Left forelimb (tissue), 1 donor: ENCODE measurements around the gene IL4R.
"Not testable (repeated sequence)": the region's sequence is repeated elsewhere in the genome, so short reads cannot be mapped to it uniquely, and the experiment has no call there.

ENCODE experiments used
- DNase-seq: peaks from one replicate; pipeline ENCODE4 v3.0.0-alpha.2; 2018; ENCODE audit warnings: low spot score

Gene IL4R

DNA sequence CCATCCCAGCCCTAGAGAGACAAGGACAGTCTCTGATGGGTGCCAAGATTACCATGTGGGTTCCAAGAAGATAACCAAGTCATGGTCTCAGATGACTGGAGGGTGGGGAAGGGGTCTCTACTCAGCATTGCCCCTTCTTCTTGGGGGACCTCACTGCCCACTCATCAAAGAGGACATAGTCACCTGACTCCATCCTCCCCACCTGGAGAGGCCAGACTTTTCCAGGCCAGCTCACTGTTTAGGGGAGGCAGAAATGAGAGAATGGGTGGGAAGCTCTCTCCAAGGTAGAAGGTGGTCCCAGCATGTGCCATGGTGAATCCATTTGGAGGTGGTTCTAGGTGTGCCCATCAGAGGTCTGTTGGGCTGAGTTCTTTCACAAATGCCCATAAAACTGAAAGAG lies 67.5 kb downstream of the IL4R start:
- peak; percentile 61 for DNase-seq

DNA sequence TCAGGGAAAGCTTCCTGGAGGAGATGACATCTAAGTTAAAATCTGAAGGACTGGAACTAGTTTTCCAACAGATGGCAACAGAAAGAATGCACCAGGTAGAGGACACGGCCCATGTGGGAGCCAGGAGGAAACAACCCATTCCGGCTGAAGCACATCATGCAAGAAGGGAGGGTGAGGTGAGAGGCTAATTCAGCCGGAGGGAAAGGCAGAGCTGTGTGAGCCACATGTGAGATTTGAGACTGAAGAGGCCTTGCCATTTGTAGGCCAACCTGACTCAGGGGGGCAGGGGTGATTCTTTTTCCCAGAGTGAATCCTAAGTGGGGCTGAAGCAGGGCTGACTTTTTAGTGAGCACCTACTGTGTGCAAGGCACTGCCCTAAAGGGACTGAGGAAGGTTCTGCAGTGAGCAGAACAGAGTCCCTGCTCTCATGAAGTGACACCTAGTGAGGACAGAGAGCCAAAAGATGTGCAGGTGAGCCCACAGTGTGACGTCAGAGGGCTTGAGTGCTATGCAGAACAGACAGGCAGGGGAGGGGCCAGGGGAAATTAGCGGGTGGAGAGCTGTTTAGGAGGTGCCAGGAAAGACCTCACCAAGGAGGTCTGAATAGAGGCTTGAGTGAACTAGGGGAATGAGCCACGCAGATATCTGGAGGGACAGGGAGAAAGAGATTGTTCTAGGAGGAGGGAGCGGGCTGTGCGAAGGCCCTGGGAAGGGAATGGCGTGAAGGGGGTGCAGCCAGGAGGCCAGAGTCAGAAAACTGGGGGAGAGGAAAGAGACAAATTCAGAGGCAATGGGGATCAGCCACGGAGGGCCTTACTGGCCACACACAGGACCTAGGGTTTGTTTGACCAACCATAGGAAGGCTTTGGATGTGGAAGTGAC lies 68.4 kb downstream of the IL4R start:
- peak; percentile 40 for DNase-seq

DNA sequence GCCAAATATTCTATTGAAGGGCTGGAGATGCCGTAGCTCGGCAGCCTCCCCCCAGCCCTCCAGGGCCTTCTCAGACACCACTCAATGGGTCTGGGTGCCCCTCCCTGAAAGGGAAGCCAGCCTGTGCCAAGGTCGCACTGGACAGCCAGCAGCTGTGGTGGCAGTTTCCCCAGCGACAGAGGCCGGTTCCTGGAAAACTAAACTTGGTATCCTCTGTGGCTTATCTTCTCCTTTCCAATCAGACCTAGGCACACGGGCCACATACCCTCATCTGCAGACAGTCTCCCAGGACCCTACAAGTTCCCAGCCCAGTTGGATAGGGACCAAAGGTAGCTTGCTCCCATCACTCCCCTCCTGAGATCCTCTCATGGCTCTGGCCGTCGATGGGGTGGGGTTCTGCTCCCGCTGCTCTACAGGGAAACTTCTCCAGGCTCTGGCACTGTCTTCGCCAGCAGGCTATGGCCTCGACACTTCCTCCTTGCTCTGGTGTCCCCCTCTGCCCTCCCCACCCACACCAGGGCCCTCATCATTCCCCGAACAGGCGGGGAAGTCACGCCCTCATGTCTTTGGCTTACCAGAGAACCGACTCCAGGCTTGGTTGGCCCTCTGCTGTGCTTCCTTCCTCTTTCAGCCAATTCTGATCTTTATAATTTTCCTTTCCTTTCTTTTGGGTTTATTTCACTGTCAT lies 69.9 kb downstream of the IL4R start:
- DNase-seq, result peak; percentile 42

DNA sequence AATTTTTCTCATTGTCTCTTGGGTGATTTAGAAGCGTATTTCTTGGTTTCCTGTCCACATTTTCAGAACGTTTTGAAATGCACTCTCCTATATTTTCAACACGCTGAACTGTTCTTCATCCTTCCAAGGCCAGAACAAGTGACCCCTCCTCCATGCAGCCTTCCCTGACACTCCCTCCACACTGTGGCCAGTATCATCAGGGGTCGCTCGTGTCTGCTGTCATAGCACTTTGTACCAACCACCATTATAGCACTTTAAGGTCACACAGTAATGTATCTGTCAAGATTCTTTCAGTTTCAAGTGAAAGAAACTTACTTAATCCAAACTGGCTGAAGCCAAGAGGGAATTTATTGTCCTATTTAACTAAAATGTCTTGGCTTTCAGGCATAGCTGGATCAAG lies 70.7 kb downstream of the IL4R start:
- no peak for DNase-seq

DNA sequence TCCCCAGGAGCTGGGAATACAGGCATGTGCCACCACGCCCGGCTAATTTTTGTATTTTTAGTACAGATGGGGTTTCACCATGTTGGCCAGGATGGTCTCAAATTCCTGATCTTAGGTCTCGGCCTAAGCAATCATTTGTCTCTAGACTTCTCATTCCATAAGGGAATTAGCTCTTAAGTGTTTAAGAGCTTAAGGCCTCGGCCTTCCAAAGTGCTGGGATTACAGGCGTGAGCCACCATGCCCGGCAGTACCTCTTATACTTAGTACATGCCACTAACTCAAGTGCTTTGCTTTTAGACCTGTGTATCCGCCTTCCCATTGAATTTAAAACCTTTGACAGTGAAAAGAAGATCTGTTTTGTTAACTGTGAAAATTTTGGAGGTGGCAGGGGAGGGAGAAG lies 71.6 kb downstream of the IL4R start:
- DNase-seq, result peak; percentile 15

DNA sequence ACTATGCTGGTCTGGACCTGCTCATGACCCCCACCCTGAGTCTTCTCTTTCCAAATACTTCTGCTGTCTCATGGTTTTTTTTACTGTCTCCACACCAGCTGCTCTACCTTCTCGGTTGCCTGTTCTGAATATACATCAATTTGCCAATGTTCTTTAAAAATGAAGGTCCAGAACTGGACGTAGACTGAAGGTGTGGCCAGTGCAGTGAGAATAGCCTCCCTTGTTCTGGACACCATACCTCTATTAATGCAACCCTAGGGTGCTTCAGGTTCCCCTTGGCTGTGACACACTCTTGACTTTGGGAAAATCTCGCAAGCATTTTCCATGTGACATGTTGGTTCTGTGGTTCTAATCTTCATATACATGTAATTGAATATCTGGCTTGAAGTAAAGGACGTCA lies 72.9 kb downstream of the IL4R start:
- no peak for DNase-seq

DNA sequence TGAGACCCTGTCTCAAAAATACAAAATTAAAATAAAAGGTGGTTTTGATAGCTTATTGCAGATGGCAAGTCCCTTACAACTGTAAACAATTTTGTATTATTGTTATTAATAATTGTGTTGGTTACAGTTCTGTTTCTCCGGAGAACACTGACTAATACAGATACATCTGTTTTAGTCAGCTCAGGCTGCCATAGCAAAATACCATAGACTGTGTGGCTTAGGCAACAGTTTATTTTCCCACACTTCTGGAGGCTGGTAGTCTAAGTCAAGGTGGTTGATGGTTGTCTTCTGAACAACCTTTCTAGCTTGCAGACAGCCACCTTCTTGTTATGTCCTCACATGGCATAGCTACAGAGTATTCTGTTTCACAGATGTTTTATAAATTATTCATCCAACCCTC lies 74.0 kb downstream of the IL4R start:
- no peak for DNase-seq

DNA sequence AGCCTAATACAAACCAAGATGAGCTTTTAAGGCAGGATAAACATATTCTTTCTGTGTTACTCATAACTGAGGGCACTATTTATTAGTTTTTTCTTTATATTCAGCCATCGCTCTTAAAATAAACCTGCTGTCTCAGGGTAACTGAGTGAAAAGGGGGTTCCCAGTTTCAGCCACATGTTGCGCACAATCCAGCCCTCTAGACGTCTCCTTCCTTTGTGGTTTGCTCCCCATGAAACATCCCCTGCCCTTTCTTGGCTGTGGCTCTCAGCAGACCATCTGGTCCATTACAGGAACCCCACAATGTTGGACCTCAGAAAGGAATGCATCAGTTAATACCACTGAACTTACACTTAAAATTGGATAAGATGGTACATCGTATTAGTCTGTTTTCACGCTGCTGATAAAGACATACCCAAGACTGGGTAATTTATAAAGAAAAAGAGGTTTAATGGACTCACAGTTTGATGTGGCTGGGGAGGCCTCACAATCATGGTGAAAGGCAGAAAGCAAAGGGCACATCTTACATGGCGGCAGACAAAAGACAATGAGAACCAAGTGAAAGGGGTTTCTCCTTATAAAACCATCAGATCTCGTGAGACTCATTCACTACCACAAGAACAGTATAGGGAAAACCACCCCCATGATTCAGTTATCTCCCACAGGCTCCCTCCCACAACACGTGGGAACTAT lies 75.6 kb downstream of the IL4R start:
- no peak for DNase-seq

DNA sequence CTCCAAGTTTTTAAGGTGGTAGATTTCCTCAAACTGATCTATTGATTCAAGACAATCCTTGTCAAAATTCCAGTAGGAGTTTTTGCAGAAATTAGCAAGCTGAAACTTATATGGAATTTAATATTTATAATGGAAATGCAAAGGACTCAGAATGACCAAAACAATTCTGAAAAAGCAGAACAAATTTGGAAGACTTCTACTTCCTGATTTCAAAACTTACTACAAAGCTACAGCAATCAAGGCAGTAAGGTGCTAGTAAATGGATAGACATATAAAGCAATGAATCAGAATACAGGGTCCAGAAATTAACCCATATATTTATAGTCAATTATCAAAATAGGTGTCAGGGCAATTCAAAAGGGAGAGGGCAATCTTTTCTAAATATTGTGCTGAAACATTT lies 76.4 kb downstream of the IL4R start:
- no peak for DNase-seq

DNA sequence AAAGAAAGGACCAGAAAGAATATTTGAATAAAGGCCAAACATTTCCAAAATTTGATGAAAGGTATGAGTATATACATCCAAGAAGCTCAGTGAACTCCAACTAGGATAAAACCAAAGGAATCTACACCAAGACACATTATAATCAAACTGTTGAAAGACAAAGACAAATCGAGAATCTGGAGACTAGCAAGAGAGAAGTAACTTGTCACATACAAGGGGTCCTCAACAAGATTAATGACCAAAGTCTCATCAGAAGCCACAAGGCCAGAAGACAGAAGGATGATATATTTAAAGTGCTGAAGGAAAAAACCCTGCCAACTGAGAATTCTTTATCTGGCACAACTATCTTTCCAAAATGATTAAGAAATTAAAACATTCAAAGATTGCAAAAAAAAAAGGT lies 78.9 kb downstream of the IL4R start:
- no peak for DNase-seq

DNA sequence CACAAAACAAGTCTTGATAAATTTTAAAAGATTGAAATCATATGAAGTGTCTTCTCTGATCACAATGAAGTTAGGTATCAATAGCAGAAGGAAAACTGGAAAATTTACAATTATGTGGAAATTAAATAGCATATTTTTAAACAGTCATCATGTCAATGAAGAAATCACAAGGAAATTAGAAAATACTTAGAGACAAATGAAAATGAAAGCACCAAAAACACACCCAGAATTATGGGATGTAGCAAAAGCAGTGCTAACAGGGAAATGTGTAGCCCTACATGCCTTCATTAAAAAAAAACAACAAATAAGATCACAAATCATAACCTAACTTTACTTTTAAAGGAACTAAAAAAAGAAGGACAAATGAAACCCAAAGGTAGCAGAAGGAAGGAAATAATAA lies 80.7 kb downstream of the IL4R start:
- no peak for DNase-seq

DNA sequence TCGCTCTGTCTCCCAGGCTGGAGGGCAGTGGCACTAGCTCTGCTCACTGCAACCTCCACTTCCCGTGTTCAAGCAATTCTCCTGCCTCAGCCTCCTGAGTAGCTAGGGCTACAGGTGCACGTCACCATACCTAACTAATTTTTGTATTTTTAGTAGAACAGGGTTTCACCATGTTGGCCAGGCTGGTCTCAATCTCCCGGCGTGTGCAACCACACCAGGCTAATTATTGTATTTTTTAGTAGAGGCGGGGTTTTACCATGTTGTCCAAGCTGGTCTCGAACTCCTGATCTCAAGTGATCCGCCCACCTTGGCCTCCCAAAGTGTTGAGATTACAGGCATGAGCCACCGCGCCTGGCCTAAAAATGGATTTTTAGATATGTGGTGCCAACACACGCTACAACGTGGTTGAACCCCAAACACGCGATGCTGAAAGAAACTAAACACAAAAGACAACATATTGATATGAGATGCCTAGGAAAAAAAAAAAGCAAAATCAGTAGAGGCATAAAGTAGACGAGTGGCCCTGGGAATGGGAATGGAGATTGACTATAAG lies 84.6 kb downstream of the IL4R start:
- not testable (repeated sequence) for DNase-seq

DNA sequence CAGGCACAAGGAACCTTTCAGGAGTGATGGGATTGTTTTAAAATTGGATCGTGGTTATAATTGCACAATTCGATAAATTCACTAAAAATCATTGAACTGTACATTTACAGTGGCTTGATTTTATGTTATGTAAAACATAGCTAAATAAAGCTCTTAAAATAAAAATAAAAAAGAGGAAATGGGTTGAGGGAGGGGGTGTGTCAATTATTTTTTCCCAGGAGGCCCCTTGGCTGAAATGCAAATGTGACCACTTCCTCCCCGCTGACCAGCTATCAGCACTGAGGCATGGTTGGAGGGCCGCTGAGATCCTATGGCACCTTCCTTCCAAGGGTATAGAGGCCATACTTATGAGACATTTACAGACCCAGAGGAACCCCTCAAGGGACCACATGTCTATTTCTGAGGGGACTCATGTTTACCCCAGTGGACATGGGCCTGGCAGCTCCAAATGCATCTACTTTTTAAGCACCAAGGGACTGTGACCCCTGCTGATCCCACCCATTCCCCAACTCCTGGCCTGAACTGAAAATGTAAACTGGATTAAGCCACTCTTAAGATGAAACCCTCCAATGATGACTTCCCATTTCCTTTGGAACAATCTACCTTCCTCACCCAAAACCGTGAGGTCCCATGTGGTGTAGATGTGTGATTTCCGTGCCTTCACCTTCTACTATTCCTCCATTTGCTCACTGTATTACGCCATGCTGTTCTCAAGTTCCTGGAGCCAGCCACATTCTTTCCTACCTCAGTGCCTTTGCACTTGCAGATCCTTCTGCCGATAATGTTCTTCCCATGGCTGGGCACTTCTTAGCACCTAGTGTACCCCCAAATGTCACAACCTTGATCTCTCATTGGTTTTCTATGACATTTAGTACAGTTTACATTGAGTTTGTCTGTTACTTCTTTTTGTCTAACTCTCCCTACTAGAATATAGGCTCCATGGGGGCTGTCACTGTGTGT lies 85.4 kb downstream of the IL4R start:
- no peak for DNase-seq

DNA sequence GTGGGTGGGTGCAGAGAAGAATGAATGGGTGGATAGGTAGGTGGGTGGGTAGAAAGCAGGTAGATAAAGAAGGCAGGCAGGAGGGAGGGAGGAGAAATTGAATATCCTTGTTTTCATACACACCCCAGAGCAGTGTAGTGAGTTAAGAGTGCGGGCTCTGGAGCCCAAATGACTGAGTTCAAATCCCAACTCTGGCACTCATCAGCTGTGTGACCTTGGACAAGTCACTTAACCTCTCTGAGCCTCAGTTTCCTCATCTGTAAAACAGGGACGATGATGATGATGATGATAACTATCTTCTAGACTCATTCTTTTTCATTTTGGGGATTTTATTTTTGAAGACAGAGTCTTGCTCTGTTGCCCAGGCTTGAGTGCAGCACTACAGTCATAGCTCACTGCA lies 86.2 kb downstream of the IL4R start:
- DNase-seq, result no peak

DNA sequence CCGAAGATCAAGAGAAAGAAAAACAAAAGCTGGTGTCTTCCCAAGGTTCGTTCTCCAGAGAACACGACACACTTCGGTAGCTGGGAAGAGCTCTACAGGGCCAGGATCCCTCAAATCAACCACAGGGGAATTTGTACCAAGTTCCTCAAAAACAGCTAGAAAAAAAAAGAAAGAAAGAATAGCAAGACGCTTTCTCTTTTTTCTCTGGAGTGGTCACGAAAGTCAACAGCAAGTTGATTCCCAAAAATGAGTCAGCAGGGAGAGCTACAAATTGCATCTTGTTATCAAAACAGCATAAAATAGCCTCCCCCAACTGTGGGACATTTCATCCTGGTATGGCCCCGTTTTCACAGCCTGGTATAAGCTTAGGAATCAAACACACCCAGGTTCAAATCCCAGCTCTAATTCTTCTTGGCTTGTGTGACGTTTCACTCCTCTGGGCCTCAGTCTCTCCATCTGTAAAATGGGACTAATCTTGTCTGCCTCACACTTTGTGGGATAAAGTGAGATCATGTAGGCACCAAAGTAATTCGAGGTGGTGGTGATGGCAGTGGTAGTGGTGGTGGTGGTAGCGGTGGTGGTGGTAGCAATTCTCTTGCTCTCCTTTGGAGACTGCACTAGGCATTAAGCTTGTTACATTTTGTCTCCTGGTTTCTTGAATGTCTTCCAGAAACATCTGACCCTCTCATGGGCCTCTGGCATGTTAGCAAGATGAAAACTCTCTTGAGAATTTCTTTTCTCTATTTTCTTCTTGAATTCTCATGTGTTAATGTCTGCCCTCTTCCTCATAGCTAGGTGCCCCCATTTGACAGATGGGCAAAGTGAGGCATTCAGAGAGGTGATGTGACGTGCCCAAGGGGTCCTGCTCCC lies 87.2 kb downstream of the IL4R start:
- no peak for DNase-seq

DNA sequence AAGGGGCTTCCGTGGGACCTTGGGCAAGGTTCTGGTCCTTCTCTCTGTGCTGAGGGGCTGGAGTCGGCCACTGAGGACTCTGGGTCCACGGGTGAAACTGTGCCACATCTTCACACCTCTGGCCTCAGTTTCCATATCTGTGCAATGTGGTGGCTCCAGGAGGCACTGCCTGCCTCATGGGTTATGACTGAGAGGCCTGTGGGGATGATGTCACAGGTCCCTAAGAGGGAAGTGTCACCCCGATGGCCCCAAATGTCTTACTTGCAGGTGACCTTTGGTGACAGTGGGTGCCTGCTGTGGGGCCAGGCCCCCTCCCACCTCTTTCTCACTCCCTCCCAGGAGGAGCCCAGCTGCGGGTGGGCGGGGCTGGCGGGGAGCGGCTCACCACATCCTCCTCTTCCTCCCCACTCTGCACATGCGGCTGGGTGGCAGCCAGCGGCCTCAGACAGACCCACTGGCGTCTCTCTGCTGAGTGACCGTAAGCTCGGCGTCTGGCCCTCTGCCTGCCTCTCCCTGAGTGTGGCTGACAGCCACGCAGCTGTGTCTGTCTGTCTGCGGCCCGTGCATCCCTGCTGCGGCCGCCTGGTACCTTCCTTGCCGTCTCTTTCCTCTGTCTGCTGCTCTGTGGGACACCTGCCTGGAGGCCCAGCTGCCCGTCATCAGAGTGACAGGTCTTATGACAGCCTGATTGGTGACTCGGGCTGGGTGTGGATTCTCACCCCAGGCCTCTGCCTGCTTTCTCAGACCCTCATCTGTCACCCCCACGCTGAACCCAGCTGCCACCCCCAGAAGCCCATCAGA lies 88.2 kb downstream of the IL4R start, which contains the start of gene IL21R:
TSS of gene IL21R (plus strand) at position 407 of the 801 bp plus-strand sequence. CDS start 27,898 bp downstream, outside the sequence.
- DNase-seq, result peak; percentile 86

DNA sequence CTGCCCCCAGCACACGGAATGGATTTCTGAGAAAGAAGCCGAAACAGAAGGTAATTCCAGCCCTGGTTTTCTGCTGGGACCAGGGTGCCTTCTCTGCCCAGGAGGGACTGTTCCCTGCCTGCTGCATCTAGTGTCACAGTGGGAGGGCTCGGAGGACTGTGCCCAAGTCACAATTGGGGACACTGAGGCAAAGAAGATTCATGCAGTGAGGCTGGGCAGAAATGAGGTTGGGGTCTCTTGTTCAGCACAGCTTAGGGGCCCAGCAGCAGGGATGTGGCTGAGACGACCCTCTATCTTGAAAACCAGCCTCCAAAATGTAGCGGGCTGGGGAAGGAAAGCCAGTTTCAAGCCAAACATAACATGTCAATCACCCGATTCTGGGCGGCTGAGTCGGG lies 88.8 kb downstream of the IL4R start:
- no peak for DNase-seq

DNA sequence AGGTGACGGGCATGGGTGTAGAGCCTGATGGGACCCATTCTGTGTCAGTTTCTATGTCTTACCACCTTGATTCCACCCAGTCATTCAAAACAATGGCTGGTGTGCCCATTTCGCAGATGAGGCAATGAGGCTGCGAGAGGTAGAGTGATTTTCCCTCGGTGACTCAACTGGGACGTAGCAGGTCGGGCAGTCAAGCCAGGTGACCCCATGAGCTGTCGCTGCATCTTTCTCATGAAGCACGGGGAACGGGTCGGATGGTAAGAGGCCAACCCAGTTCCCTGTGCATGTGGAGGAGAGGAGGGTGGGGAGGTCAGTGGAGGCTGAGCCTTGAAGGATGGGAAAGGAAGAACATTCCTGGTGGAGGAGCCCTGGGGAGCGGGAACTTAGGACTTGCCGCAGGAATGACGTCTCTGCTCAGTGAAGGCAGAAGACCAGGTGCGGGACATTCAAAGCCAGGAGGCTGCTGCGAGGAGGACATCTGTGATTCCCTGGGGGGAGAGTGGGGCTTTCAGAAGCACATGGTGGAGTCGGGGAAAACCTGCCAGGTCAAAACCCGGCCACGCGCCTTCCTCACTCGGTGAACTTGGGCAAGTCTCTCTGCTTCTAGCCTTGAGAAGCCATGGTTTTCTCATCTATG lies 89.3 kb downstream of the IL4R start:
- peak; percentile 53 for DNase-seq

DNA sequence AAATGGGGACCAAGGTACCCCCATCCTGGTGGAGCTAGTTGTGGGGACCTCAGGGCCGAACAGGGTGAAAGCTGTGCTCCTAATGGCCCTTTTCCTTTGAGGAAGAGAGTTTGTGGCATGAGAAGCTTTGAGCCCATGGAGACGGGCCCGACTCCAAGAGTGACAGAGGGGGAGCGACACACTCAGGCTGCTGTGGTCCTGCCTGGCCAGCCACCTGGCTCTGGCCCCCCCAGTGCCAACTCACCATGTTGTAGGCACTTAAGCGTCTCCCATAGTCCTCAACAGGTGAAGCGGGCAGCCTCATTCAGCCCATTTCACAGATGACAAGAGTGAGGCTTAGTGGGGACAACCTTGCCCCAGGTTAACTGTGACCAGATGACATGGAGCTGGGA lies 89.8 kb downstream of the IL4R start:
- peak; percentile 41 for DNase-seq
